A549 treated with AZD9567 at 1 μM for 4 hours (cell line): ENCODE results near the gene ANGPTL3. TPM values are rescaled to one million over a fixed set of nuclear protein-coding genes. Genes with fewer than 3 reads are reported as not detected.

Experiments used
- total RNA-seq: library from RNA; stranded (reverse); fragments of 200-300 nt; extraction: Qiagen RNA extraction; gene quantifications from 5 replicates; pipeline ENCODE4 v1.2.3, GENCODE V29; 2022; ENCODE audit not compliant: insufficient read depth

Gene ANGPTL3
- total RNA-seq: not detected in 5 replicates

GRCh38 chr1:62597281-62597680 lies at the start of gene ANGPTL3:
Gene ANGPTL3, plus strand, starts transcription at chr1:62597520. Its CDS starts 47 bp downstream, at chr1:62597567.

Other genes starting within 250 kb of the ANGPTL3 start
- 19.7 to 29.6 TPM (median 23.0 TPM) in 5 replicates for gene USP1, start 160.5 kb upstream of the ANGPTL3 start, total RNA-seq
- gene DOCK7, start 90.9 kb downstream of the ANGPTL3 start, total RNA-seq: 12.7 to 63.8 TPM (median 25.2 TPM) in 5 replicates
- 4.1 to 11.1 TPM (median 4.5 TPM) in 5 replicates for gene ATG4C, start 186.6 kb downstream of the ANGPTL3 start, total RNA-seq